NCI-H146 (cell line): ENCODE data around the gene P4HB.

Source experiments
- DNase-seq: peaks from one replicate; lab custom pipeline; 2025; lab: John Stamatoyannopoulos, UW

P4HB gene

DNA sequence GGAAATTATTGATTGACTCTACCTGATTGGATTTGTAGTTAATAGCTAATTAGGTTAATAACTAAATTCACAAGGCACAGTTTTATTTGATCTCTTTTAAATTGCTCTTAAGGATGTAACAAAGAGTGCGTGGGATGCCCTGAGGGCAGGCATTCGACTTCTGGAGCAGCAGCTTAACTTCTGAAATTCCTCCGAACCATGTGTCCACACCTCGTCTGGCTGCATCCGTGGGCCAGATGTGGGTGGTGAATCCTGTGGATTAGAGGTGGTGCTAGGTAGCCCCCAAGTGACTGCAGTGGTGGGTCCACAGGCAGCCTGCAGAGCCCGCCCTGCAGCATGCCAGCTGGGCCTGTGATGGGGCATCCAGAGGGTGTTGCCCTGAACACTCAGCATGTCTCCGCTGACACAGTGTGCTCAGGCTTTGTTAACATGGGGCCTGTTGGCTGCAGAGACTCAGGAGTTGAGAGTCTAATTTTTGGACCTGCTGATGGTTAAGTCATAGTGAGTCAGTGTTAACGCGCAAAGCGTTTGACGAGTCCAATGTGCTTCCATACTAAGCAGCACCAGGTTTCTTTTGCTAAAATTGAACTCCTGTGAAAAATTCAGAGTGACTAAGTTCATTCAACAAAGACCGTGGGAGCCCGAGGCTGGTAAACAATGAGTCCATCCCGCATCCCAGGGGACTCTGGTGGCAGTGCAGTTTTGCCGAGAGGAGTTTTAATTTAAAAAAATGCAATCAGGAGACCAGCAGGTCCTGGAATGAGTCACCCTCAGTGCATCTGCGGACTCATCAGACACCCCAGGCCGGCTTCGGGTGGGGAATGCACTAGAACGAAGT is 37.9 kb upstream of the P4HB start:
- DNase-seq, result no peak

DNA sequence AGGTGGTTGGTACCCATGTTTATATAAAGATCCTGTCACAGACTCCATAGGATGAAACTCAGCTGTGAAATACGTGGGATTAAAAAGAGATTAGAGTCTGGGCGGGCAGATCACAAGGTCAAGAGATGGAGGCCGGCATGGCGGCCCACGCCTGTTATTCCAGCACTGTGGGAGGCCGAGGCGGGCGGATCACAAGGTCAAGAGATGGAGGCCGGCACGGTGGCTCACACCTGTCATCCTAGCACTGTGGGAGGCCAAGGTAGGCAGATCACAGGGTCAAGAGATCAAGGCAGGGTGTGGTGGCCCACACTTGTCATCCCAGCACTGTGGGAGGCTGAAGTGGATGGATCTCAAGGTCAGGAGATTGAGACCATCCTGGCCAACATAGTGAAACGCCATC is 35.1 kb upstream of the P4HB start:
- DNase-seq, result no peak

DNA sequence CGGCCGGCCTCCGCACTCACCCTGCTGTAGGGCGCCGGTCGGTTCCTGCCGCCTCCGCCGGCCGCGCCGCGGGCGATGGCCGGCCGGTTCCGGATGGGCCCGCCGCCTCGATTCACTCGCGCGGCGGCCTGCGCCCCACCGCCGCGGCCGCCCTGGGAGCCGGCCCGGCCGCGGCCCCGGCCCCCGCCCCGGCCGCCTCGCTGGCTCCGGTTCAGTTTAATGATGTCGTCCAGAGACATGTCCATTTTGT is 30.9 kb upstream of the P4HB start:
- no peak for DNase-seq

DNA sequence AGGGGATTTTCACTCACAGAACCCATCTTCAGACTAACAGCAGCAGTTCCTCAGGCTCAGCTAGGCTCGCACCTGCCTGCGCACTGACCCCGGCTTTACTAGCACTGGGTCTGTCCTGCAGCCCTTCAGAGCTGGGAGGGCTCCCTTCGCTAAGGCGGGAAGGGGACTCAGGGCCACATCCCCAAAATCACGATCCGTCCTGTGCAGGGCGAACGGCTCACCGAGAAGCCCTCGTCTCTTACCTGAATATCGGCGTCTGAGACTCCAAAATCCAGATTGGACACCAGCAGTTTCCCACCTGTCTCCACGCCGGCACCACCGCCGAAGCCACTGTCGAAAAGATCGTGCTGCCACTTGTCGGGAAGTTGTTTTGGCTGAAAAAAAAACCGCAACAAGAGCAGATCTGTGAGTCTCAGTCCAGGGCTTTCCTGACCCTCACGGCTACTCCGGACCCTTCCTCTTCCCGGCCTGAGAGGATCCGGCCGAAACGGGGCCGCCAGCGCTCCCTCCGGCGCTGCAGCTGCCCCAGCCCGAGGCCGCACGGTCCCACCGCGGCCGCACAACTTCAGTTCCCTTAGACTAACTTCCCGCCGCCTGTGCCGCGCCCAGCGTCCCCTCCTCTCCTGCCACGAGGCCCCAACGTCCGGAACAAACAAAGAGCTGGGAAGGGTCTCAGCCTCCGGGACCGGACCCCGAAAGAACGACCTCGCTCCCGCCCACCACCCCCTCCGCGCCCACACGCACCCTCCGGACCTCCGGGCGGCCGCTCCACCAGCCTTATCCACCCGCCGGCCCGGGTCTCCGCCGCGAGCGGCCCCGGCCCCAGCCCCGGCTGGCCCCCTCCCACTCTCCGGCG is 30.3 kb upstream of the P4HB start:
- peak; percentile 11 for DNase-seq

DNA sequence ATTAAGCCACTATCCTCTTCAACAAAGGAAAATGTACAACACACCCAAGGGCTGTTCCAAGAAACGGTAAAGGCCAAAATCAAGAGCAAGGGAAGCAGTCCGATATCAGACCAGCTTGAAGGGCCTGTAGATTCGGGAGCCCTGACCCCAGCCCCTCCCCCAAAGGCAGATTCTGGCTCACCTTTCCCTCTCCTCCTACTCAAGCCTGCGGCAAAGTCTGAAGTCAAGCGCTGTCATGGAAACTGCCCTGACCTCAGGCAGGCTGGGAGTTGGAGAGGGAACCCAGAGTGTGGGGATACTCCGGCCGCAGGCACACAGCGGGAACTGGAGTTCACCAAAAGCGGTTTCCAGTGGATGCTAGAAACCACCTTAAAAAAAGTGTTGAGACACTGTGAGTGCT is 29.3 kb upstream of the P4HB start:
- no peak for DNase-seq

DNA sequence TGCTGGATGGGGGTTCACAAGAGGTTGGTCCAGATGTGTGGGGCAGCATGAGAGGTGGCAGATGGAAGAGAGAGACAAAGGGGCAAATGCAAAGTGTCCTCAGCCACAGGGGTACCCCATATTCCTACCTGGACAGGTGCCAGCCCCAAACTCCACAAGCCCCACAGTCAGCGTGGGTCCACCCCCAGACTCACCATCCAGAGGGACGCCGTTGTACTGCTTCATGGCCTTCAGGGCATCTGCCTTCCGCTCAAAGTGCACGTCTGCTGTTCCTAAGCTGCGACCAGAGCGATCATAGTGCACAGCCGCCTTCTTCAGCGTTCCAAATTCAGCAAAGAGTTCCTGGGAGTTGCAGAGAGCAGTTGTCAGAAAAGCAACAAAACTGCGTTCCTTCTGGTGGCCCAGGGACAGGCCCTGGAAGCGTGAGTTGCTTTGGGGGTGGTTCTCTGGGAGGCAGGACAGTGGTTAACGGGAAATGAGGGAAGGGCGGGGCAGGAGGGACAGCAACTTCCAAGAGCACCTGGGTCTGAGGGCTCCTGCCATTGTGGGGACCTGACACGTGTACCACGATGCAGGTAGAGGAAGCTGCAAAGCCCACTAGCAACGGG is 28.8 kb upstream of the P4HB start:
- DNase-seq, result no peak

DNA sequence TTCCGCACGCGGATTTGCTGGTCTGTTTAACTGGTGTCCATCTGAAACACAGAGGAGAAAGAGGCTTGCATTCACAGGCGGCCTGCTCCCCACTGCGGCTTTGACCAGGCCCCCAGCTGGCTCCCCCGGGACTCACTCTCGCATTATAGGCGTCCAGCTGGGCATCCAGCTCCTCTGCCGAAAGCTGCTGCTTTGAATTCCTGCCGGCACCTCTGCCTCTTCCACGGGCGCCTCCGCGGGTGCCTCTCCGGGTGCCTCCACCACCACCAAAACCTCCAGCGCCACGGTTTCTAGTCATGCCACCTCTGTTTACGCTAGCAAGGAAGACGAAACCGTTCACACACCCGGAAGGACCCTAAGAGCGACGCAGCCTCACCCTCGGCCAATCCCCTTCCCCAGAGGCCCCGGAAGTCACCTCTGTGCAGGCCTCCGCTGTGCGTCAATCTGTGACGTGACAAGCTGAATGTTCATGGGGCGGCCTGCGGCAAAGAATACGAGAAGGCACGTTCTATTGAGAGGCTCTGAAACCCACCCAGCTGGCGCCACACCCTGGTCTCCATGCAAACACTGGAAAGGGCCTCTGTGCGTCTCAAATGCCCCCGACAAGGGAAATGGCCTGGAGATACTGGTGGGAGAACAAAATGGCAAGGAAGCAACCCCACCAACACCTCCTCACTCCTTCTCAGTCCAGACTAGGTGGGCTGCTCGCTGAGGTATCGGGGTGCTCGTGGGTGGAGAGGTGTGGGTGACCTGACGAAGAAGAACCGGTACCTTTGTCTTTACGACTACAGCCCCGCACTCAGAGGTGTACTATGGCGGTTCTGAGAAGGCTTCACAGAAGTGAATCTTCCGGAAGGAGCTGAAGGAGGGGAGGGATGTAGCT is 28.0 kb upstream of the P4HB start:
- no peak for DNase-seq

DNA sequence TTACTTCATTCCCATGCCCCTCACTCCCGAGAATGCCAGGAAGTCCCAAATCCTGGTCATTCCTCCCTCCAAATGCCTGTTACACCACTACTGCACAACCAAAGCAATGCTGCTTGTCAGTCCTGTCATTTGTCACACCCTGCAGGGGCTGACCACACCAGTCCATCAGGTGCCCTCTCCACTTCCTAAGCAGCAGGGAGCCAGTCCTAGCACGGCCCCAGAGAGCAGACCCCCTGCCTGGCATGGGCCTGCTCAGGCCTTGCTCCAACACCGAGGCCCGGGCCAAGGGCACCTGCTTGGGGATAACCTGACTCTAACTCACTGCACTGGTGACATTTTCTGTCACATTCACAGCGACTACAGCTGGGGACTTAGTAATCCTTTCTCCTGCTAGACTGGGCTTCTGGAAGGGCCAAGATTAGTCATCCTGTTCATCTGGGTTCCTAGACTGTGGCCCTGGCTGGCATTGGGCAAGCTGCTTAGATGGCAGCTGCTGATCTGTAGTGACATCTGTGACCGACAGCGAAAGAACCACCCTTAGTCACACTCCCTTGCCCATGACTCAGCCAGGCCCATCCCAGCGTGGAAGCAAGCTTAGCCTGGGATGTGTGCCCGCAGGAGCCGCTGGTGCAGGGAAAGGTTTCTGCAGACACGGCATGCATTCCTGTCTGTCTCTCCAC is 25.7 kb upstream of the P4HB start:
- no peak for DNase-seq

DNA sequence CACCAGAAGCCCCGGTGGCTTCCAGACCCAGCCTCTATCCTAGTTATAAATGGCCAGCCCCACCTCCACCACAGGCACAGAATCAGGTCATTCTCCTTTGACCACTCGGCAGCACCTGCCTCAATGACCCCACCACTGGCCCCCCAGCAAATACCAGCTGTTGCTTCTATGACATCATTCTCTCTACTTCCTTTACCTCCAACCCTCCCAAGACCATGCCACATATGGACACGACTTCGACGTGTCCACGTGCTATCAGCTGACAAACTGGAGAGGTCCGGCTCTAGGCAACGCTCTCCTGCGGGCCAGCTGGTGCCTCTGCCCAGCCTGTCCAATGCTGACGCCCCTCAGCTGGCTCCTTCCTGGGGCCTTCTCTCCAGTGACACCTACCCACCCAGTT is 25.1 kb upstream of the P4HB start:
- DNase-seq, result no peak

DNA sequence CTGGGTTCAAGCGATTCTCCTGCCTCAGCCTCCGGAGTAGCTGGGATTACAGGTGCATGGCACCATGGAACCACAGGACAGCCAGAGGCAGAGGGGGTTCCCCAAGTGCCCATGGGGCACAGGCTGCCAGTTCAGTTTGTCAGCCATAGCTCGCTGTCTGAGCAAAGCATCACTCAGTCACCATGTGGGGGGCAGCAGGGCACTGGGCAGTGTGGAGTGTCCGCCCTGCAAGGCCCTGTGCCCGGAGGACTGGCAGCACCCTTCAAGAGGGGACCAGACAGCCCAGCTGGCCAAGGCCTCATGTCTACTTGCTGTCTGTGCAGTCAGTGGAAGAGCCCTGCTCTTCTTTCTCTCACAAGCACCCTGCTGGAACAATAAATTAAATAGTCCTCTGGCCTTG is 24.6 kb upstream of the P4HB start:
- no peak for DNase-seq

DNA sequence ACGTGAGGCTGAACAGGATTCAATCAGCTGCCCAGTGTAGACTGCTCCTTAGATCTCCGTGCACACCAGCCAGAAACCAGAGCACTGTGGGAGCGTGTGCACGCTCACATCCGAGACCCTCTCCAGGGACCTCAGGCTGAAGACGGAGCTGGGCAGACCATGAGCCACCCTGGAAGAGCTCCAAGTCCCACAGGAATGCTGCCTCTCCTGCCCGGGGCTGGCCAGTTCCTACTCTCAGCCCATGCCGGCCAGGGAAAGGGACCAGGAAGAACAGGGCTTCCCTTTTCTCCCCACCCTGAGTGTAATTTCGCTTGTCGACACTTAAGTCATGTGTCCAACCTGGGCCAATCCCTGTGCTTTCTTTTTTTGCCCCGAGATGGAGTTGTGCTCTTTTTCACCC is 24.2 kb upstream of the P4HB start:
- DNase-seq, result no peak

DNA sequence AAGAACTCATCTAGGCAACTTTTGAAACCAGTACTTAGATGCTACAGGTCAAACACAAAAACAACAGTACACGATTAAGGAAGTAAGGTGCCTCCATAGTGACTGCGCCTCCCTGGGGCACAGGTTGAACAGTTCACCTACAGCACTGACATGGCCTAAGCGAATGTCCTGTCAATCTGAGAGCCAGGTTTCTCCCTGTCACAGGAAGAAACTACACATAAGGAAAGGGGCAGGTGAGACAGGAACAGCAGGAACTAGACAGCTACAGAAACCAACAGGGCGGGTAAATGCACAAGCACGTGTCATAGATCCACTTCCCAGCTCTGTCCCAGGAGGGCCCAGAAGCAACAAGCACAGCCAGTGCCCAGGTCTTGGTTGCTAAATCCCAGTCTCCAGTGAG is 18.8 kb upstream of the P4HB start:
- no peak for DNase-seq

DNA sequence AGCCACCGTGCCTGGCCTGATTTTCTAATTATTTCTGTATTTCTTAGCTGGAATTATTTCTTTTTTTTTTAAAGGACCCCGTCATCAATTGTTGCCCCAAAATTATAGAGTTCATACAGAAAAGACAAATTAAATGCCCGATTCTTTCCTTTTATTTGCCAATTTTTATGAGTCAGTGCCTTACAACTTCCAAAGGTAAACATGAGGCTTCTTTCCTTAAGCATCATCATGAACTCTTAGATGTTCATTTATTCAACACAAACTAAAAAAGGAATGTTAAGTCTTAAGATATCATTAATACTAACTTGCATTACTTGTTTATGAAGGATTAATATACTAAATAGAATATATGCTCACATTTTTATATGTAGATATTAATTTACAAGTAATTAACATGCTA is 18.0 kb upstream of the P4HB start:
- no peak for DNase-seq

DNA sequence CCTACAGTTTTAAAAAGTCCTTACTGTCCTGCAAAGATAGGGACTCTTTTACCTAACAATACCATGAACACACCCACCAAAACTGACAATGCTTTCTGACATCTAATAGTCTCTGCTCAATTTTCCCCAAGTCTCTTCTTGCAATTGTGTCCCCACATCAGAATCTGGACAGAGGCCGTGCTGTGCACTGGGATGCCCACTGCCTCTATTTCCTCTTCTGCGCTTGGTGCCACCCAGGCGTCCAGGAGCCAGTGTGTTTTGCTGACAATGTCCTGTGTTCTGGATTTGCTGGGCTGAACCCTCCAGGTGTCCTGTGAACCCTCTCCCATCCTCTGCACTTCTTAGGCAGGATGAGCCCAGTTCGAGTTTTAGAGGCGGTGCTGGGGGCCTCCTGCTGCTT is 17.2 kb upstream of the P4HB start:
- no peak for DNase-seq

DNA sequence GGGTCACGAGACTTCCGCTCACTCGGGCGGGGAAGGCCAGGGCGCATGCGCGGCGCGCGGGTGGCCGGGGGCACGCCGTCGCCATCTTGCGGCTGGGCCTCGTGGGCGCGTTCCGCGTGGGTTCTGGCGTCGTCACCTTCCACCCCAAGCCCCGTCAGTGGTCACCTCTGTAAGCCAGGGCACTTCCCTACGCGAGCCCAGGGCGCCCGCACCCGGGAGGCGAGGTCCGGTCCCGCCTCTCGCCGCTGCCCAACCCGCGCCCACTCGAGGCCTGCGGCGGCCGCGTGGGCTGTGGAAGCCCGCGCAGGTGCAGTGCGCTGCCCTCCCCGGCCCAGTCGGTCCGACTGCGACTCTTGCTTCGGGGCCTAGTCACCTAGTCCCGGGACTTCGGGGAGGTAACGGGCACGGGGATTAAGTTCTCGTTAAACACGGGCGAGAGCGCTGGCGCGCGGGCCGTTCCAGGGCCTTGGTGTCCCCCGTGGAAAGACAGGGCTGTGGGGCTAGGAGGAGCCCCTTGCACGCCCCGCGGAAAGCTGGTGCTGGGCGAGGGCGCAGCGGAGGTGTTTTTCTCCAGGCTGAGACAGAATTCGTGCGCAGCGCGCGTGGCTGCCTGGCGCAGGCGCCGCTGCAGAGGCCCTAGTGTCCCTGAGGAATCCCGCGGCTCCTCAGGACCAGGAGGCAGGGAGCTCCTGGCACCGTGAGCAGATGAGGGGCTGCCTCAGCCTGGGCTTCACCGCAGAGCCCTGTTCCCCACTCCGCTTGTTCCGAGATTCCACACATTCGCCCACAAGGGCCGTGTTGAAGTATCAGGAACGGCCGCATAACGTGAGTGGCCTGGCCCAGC is 11.3 kb upstream of the P4HB start:
- DNase-seq, result peak; percentile 90

DNA sequence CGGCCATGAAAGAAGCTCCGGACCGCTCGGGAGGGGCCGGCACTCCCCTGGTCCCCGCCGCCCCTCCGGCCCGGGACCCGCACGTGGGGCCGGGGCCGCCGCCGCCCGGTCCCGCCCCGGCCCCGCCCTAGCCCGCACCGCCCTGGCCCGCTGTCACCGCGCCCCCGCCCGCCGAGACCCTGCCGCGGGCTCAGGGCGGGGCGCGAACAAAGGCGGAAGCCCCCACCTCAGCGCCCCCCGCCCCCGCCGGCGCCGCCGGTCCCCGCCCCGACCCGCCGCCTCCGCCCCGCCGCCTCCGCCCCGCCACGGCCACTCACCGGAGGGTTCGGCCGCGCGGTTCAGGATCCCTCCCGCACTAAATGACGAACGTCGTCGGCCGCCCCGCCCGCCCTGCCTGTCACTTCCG is 10.6 kb upstream of the P4HB start, which contains the start of gene ARHGDIA:
Gene ARHGDIA, minus strand, starts transcription at position 357 of the 406 bp plus-strand sequence. CDS start 1,407 bp downstream, outside the sequence.
- DNase-seq, result no peak

DNA sequence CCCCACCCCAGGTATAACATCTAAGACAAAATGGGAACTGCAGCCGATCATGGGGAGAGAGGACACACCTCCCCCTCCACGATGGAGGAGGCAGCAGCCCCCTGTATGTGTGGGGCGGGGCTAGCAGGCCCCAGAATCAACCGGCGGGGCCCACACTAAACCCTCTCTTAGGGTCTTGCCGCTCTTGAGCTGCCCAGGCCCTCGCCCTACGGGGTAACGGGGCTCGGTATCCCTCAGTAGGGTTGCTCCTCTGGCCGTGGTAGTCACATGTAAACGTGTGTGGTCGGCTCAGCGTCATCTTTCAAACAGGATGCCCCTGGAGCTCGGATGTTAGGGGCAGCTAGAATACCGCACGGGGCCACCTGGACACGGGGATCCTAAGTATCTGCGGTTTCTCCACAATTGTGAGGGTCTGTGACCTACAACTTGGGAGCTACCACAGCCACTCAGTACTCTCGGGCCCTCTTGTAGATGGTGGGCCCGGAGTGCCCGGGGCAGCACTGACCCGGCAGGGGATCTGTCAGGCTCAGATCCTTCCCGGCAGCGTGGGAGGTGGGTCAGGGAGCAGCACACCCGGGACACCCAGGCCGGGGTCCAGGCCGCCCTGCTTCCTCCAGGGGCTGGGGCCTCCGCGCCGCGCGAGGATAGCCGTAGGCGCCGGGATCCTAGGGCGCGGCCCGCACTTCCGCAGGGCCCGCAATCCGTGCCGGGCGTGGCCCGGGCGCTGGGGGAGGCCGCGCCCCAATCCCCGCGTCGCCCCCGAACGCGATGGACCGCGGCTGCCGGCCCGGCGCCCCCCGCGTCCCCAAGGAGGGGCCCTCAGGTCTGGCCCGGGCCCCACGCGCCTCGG is 10.0 kb upstream of the P4HB start:
- no peak for DNase-seq

DNA sequence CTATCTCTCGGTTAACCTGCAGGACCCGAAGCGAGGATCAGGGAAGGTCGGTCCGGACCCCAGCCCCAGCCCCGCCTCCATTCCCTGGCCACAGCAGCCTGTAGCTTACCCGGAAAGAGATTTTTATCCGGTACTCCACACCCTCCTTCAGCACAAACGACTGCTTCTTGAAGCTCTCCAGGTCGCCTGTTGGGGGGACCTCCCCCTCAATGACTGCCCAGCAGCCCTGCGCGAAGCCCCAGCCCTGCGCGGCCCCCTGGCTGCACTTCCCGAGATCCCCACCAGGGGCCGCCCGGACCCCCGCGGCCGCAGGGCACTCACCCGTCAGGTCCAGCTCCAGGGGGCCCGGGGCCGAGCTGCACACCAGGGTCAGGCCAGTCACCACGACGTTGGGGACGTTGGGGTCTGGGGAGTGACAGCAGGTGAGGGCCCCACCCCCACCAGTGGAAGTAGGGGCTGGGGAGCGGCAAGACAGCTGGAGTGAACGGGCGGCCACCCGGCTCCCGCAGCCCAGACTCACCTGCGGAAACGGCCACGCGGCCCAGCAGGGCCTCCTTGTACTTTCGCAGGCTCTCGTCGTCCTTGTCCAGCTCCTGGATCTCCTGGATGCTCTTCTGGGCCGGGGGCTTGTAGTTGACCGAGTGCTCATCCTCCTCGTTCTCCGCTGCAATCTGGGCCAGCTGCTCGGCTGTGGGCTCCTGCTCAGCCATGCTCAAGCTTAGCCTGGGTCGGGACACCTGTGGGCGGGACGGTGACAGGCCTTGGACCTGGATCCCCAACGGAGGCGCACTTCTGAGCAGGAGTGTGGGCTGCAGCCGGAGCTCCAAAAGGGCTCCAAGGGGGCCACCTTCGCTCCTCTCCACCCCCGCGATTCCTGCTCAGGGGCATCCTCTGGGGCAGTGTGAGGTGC is 9.1 kb upstream of the P4HB start:
- no peak for DNase-seq
